Transverse colon (tissue), 4 donors: ENCODE measurements around the gene EEF1AKMT2. TPM values are rescaled to one million over a fixed set of nuclear protein-coding genes. Genes with fewer than 3 reads are reported as not detected.
A peak's percentile ranks its signal among the peaks of the same experiment; 100 is the strongest.

Experiments
- DNase-seq: peaks from one replicate; pipeline ENCODE4 v3.0.0-alpha.2; 2019
- H3K27ac ChIP-seq, 4 donors: fragments of 200-600 bp; sonication (generic); 2 replicates each; pipeline ENCODE4 v1.5.1; 2016 to 2018; ENCODE audit warnings: inconsistent platforms in 4 of 4
- H3K27me3 ChIP-seq: fragments of 200-600 bp; sonication (generic); 2 replicates; pipeline ENCODE4 v1.5.1; 2017; ENCODE audit warnings: inconsistent platforms
- H3K36me3 ChIP-seq, 4 donors: fragments of 200-600 bp; sonication (generic); 2 replicates each; pipeline ENCODE4 v1.5.1; 2017 to 2019; ENCODE audit warnings: inconsistent platforms in 4 of 4
- H3K4me1 ChIP-seq, 4 donors: fragments of 200-600 bp; sonication (generic); 2 replicates each; pipeline ENCODE4 v1.5.1; 2017 to 2020; ENCODE audit warnings: inconsistent platforms in 4 of 4
- H3K4me3 ChIP-seq, 4 donors: fragments of 200-600 bp; sonication (generic); 1 replicate in 1 of 4; 2 replicates in 3 of 4; pipeline versions ENCODE4 v1.5.1 to v1.6.1; 2017 to 2019; ENCODE audit warnings: inconsistent platforms in 4 of 4
- H3K9me3 ChIP-seq, 2 donors: fragments of 200-600 bp; sonication (generic); 2 replicates each; pipeline ENCODE4 v1.5.1; 2017 to 2019; ENCODE audit warnings: inconsistent platforms in 2 of 2
- EP300 ChIP-seq: sonication (generic); formaldehyde crosslinking; IDR thresholded peaks from one replicate; pipeline ENCODE4 v1.6.1; 2017; ENCODE audit warnings: antibody characterized with exemption, low read depth
- POLR2A ChIP-seq: fragments of 450-650 bp; IDR thresholded peaks from one replicate; pipeline ENCODE4 v1.6.1; 2016; ENCODE audit warnings: antibody characterized with exemption, mild to moderate bottlenecking, moderate library complexity
- POLR2AphosphoS5 ChIP-seq, 3 donors: sonication (generic); formaldehyde crosslinking; IDR thresholded peaks; one replicate each; pipeline ENCODE4 v1.6.1; 2016; ENCODE audit warnings: antibody characterized with exemption in 3 of 3
- WGBS, 2 donors: methylation state at CpG; one replicate each; pipeline ENCODE4 v1.1.5; 2018; ENCODE audit warnings: low coverage in 1 of 2; 5-methylcytosine and 5-hydroxymethylcytosine counted together
- in situ Hi-C, 4 donors: fragments of 200-750 bp; cut with MboI; loops; one replicate each; pipeline versions ENCODE4 v1.15.0 to v1.15.1; 2017; ENCODE audit warnings: low sequenced_read_pairs in 3 of 4, low pct_ligation_motif_present in 1 of 4, low pct_unique_long_range_greater_than_20kb in 1 of 4
- intact Hi-C: fragments of 100-400 bp; cut with DNase I; formaldehyde crosslinking; loops from one replicate; pipeline ENCODE4 v1.15.1; 2023; ENCODE audit warnings: low total_unique reads
- total RNA-seq, 4 donors: library from RNA; depleted of rRNA; stranded (reverse); fragments of >200 nt; gene quantifications; one replicate each; pipeline ENCODE4 v1.1.0, GENCODE V29; 2016
- TF ChIP-seq, protein P1 (sequence below), 5 experiments: fragments of 200-600 bp in 3 of 5; fragments of 450-650 bp in 2 of 5; sonication (generic) in 3 of 5; IDR thresholded peaks; 1 replicate in 2 of 5; 2 replicates in 3 of 5; pipeline ENCODE4 v1.5.1; 2016 to 2017; ENCODE audit warnings: antibody characterized with exemption in 5 of 5, inconsistent platforms in 3 of 5, mild to moderate bottlenecking in 2 of 5, moderate library complexity in 1 of 5

Gene EEF1AKMT2
- total RNA-seq, 4 donors from 2014 or later, result 5.2 to 19.1 (median 10.6) TPM

DNA sequence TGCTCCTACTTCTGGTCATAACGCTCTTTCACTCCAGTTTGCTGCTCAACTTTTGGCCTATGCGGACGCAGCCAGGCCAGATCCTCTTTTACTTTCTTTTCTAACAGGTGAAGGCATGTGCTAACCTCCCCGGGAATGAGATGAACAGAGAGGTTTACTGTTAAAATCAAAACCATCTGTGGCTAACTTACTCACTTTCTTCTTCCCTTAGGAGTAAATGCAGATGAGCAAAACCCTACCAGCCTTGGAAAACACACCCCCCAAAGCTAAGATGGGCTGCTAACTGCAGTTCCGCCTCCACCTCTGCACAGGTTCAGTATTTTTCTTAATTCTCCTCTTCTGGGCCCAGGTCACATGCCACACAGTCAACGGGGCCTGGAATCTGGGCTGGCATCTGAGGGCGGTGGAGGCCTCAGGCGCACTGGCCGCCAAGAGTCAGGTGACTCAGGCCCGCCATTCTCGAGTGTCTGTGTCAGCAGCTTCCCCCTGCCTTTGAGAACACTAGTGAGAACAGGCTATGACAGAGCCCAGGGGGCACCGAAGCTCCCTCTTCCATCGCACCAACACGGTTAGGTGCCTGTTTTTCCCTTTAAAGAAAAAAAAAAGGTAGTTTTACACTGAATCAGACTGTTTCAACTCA, 58.6 kb downstream of the EEF1AKMT2 start:
- Histone ChIP-seq H3K36me3 (no peaks in the 10 kb centered on the region), H3K4me1 (peaks cover 75 to 100% (median 83%) of the 10 kb centered on the region in 4 donors), H3K27me3 (no peaks in the 10 kb centered on the region), H3K4me3 (no peak overlapping the region), H3K9me3 (no peaks in the 10 kb centered on the region), H3K27ac (peak overlapping the region; percentile 86 to 94 (median 89))
- DNase-seq, result peak; percentile 59
- TF ChIP-seq EP300, result no peak
- TF ChIP-seq, protein P1, sequence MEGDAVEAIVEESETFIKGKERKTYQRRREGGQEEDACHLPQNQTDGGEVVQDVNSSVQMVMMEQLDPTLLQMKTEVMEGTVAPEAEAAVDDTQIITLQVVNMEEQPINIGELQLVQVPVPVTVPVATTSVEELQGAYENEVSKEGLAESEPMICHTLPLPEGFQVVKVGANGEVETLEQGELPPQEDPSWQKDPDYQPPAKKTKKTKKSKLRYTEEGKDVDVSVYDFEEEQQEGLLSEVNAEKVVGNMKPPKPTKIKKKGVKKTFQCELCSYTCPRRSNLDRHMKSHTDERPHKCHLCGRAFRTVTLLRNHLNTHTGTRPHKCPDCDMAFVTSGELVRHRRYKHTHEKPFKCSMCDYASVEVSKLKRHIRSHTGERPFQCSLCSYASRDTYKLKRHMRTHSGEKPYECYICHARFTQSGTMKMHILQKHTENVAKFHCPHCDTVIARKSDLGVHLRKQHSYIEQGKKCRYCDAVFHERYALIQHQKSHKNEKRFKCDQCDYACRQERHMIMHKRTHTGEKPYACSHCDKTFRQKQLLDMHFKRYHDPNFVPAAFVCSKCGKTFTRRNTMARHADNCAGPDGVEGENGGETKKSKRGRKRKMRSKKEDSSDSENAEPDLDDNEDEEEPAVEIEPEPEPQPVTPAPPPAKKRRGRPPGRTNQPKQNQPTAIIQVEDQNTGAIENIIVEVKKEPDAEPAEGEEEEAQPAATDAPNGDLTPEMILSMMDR (IDR thresholded peaks at IDR 0.05), result no peak
- no peak for TF ChIP-seq POLR2A
- TF ChIP-seq POLR2AphosphoS5 (IDR thresholded peaks at IDR 0.05), result no peak
- in situ Hi-C loops, result loop anchor here in 2 of 4 donors (10.0 to 25.0 kb wide), 2 partner anchors 88 to 96 kb away; no protein-coding TSS in a partner anchor
- intact Hi-C loops, result no loop called here
- 62 to 64% methylated on average over 13 to 14 of the region's 14 CpGs for WGBS, 2 donors

DNA sequence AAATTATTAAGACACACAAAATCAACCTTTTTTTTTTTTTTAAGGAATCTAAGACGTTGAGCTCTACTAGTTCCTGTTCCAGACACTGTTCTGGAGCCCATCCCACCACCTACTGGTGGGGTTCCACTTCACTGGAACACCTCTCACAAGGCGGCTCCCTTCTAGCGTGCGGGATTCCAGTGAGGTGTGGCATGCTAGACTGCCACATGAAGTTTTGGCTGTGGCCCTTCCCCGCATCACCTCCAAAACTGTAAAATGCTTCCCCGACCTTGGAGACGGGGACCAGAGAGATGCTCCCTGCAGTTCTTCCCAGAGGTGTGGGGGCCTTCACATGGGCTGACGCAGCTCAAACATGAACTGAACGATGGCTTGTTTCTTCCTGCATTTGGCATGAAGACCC, 60.1 kb downstream of the EEF1AKMT2 start:
- DNase-seq, result no peak
- 87 to 92% methylated on average over 4 to 9 of the region's 9 CpGs for WGBS, 2 donors
- intact Hi-C loops, result no loop called here

DNA sequence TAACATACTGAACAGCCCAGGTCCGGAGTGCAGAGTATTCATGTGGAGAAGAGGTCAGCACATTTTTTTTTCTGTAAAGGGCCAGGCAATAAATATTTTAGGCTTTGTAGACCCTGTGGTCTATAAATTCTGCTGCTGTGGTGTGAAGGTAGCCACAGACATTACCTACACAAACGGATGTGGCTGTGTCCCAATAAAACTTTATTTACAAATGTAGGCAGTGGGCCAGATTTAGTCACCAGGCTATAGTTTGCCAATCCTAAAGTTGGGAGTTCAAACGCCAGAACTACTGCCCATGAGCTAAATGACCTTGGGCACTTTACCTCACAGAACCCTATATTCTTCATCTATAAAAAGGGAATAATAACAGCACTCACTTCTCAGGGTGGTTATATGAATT, 60.9 kb downstream of the EEF1AKMT2 start:
- intact Hi-C loops (no loop called here), in situ Hi-C loops (loop anchor here in 2 of 4 donors (10.0 to 25.0 kb wide), 2 partner anchors 86 to 93 kb away; no protein-coding TSS in a partner anchor)
- H3K4me3 ChIP-seq, result no peak overlapping the region
- no peak for DNase-seq
- WGBS, 2 donors, result 63 to 78% methylated on average over 3 of the region's 3 CpGs
- H3K27ac ChIP-seq, result peak overlapping the region in 2 of 4 donors; percentile 86 to 91
- no peaks in the 10 kb centered on the region for H3K36me3 ChIP-seq
- H3K4me1 ChIP-seq, result peaks cover 61 to 99% (median 77%) of the 10 kb centered on the region in 4 donors
- H3K27me3 ChIP-seq, result no peaks in the 10 kb centered on the region
- TF ChIP-seq EP300 (no peak), POLR2A (no peak), POLR2AphosphoS5 (IDR thresholded peaks at IDR 0.05) (no peak)
- TF ChIP-seq, protein P1 (IDR thresholded peaks at IDR 0.05), result no peak
- no peaks in the 10 kb centered on the region for H3K9me3 ChIP-seq

More for the DNA sequence above, 60.1 kb downstream of the EEF1AKMT2 start:
- Histone ChIP-seq H3K9me3 (no peaks in the 10 kb centered on the region), H3K27ac (peak overlapping the region in 3 of 4 donors; percentile 86 to 91 (median 87)), H3K4me3 (no peak overlapping the region), H3K4me1 (peaks cover 68 to 100% (median 82%) of the 10 kb centered on the region in 4 donors), H3K36me3 (no peaks in the 10 kb centered on the region), H3K27me3 (no peaks in the 10 kb centered on the region)
- in situ Hi-C loops, result loop anchor here in 2 of 4 donors (10.0 to 25.0 kb wide), 2 partner anchors 87 to 94 kb away; no protein-coding TSS in a partner anchor
- TF ChIP-seq EP300 (no peak), POLR2A (no peak), POLR2AphosphoS5 (IDR thresholded peaks at IDR 0.05) (no peak)
- TF ChIP-seq, protein P1 (IDR thresholded peaks at IDR 0.05), result no peak

DNA sequence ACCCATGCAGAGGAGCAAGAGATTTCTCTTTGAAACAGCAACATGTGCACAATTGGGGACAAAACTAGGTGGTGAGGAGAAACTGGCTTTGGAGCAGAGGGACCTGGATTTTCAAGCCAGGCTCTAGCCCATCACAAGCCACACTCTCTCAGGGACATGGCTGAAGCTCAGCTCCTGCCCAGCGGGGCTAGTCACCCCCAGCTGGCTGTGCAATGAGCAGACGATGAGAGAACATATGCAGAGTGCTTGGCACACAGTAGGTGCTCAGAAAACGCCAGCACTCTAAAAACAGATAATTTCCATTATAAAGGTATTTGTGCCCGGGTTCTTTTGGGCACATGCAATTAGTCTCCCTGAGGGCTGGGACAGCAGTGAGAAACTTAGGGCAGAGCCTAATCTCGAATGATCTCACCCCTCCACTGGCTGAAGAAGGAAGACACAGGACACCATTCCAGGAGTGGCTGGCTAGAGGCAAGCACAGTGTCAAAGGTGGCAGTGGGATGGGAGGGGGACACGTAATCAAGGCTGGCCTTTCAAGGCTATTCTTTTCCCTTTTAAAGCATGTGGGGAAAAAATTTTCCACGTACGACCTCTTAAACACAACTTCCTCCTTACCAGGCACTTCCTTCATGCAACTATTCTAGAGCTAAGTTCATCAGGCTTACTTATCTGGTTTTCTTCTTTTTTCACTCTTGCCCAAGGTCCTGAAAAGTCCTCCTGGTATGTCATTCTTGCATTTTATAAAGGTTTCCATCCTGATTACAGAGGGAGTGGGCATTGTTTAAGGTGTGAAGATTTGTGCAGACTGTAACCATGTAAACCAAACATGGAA, 62.6 kb downstream of the EEF1AKMT2 start:
- peak; percentile 13 for DNase-seq
- H3K27ac ChIP-seq, result peak overlapping the region; percentile 70 to 86 (median 79)
- no peak overlapping the region for H3K4me3 ChIP-seq
- no peaks in the 10 kb centered on the region for H3K9me3 ChIP-seq
- peaks cover 49 to 99% (median 73%) of the 10 kb centered on the region in 4 donors for H3K4me1 ChIP-seq
- in situ Hi-C loops, result loop anchor here in 1 of 4 donors (25.0 kb wide), 1 partner anchor 92 kb away; no protein-coding TSS in a partner anchor
- no peak for TF ChIP-seq POLR2A
- TF ChIP-seq, protein P1 (IDR thresholded peaks at IDR 0.05), result no peak
- no peak for TF ChIP-seq EP300
- TF ChIP-seq POLR2AphosphoS5 (IDR thresholded peaks at IDR 0.05), result no peak
- WGBS, 2 donors, result 35 to 64% methylated on average over 3 to 8 of the region's 8 CpGs
- H3K27me3 ChIP-seq, result no peaks in the 10 kb centered on the region
- intact Hi-C loops, result no loop called here
- no peaks in the 10 kb centered on the region for H3K36me3 ChIP-seq
